H9 (cell line): ENCODE data around the gene IGFBP5. TPM values are rescaled to one million over a fixed set of nuclear protein-coding genes. Genes with fewer than 3 reads are reported as not detected.

ENCODE experiments used
- DNase-seq: peaks from one replicate; pipeline ENCODE4 v3.0.0-alpha.2; 2017
- H2AFZ ChIP-seq: one replicate; pipeline ENCODE4 v1.6.1; 2013; ENCODE audit warnings: mild to moderate bottlenecking, low read length, control low read depth, moderate library complexity
- H2AK5ac ChIP-seq: 2 replicates; pipeline ENCODE4 v1.6.1; 2013; ENCODE audit warnings: low read length, control low read depth, mixed read lengths; ENCODE audit not compliant: insufficient read length
- H2BK120ac ChIP-seq: one replicate; pipeline ENCODE4 v1.6.1; 2013; ENCODE audit warnings: low read depth, mild to moderate bottlenecking, low read length, control low read depth, inconsistent platforms; ENCODE audit not compliant: poor library complexity, severe bottlenecking
- H2BK12ac ChIP-seq: 2 replicates; pipeline ENCODE4 v1.6.1; 2013; ENCODE audit warnings: low read length, control low read depth, mixed read lengths, low read depth; ENCODE audit not compliant: insufficient read length
- H2BK15ac ChIP-seq: 2 replicates; pipeline ENCODE4 v1.6.1; 2013; ENCODE audit warnings: low read depth, low read length, control low read depth
- H2BK20ac ChIP-seq: one replicate; pipeline ENCODE4 v1.6.1; 2013; ENCODE audit warnings: low read depth, mild to moderate bottlenecking, low read length, control low read depth, inconsistent platforms; ENCODE audit not compliant: poor library complexity, severe bottlenecking
- H2BK5ac ChIP-seq: 2 replicates; pipeline ENCODE4 v1.6.1; 2013; ENCODE audit warnings: low read length, control low read depth, mixed read lengths; ENCODE audit not compliant: insufficient read length
- H3K14ac ChIP-seq: 2 replicates; pipeline ENCODE4 v1.6.1; 2013; ENCODE audit warnings: low read length, control low read depth; ENCODE audit not compliant: insufficient read depth
- H3K18ac ChIP-seq: 2 replicates; pipeline ENCODE4 v1.6.1; 2013; ENCODE audit warnings: low read depth, mild to moderate bottlenecking, mixed read lengths, low read length, control low read depth; ENCODE audit not compliant: insufficient read length
- H3K23ac ChIP-seq: 2 replicates; pipeline ENCODE4 v1.6.1; 2013; ENCODE audit warnings: low read length, control low read depth, mixed read lengths, low read depth; ENCODE audit not compliant: insufficient read length
- H3K23me2 ChIP-seq: 2 replicates; pipeline ENCODE4 v1.6.1; 2013; ENCODE audit warnings: low read depth, mild to moderate bottlenecking, mixed read lengths, low read length, control low read depth; ENCODE audit not compliant: insufficient read length, poor library complexity, severe bottlenecking
- H3K27ac ChIP-seq: 2 replicates; pipeline ENCODE4 v1.5.1; 2013; ENCODE audit warnings: low read length, control low read depth, mixed read lengths, low read depth; ENCODE audit not compliant: insufficient read length
- H3K27me3 ChIP-seq: 2 replicates; pipeline ENCODE4 v1.6.1; 2013; ENCODE audit warnings: low read length, control low read depth, inconsistent platforms; ENCODE audit not compliant: insufficient read depth
- H3K4ac ChIP-seq: 2 replicates; pipeline ENCODE4 v1.6.1; 2013; ENCODE audit warnings: low read depth, mild to moderate bottlenecking, control low read depth, inconsistent platforms, low read length, moderate library complexity
- H3K4me1 ChIP-seq: 2 replicates; pipeline ENCODE4 v1.6.1; 2013; ENCODE audit warnings: low read length, control low read depth, inconsistent platforms; ENCODE audit not compliant: insufficient read depth
- H3K4me2 ChIP-seq: 2 replicates; pipeline ENCODE4 v1.6.1; 2013; ENCODE audit warnings: low read length, control low read depth, mixed read lengths; ENCODE audit not compliant: insufficient read length, insufficient read depth
- H3K56ac ChIP-seq: 2 replicates; pipeline ENCODE4 v1.6.1; 2013; ENCODE audit warnings: low read depth, mild to moderate bottlenecking, mixed read lengths, low read length, control low read depth; ENCODE audit not compliant: insufficient read length
- H3K79me1 ChIP-seq: 2 replicates; pipeline ENCODE4 v1.6.1; 2013; ENCODE audit warnings: low read depth, mild to moderate bottlenecking, moderate library complexity, low read length, control low read depth, inconsistent platforms; ENCODE audit not compliant: insufficient read depth, poor library complexity, severe bottlenecking
- H3K79me2 ChIP-seq: 2 replicates; pipeline ENCODE4 v1.6.1; 2013; ENCODE audit warnings: low read length, control low read depth, inconsistent platforms; ENCODE audit not compliant: insufficient read depth
- H3K9ac ChIP-seq: 2 replicates; pipeline ENCODE4 v1.6.1; 2013; ENCODE audit warnings: low read length, control low read depth, mixed read lengths; ENCODE audit not compliant: insufficient read length; ENCODE audit errors: extremely low read depth
- H3K9me3 ChIP-seq: one replicate; pipeline ENCODE4 v1.6.1; 2013; ENCODE audit warnings: low read depth, low read length, inconsistent platforms; ENCODE audit not compliant: control insufficient read depth
- H3T11ph ChIP-seq: one replicate; pipeline ENCODE4 v1.6.1; 2013; ENCODE audit warnings: mild to moderate bottlenecking, low read length, control low read depth, inconsistent platforms
- H4K20me1 ChIP-seq: one replicate; pipeline ENCODE4 v1.6.1; 2013; ENCODE audit not compliant: control insufficient read depth, insufficient read length, insufficient read depth
- H4K5ac ChIP-seq: 2 replicates; pipeline ENCODE4 v1.6.1; 2013; ENCODE audit warnings: low read depth, mild to moderate bottlenecking, mixed read lengths, low read length, control low read depth; ENCODE audit not compliant: insufficient read length
- H4K8ac ChIP-seq: replicated peaks from 2 replicates; pipeline ENCODE4 v1.6.1; 2013; ENCODE audit warnings: low read length, control low read depth, mixed read lengths, low read depth; ENCODE audit not compliant: insufficient read length
- H4K91ac ChIP-seq: 2 replicates; pipeline ENCODE4 v1.6.1; 2013; ENCODE audit warnings: low read depth, mild to moderate bottlenecking, moderate library complexity, mixed read lengths, low read length, control low read depth; ENCODE audit not compliant: insufficient read length
- H3K27ac Mint-ChIP-seq, 3 experiments: 2 replicates in 2 of 3; 3 replicates in 1 of 3; pipeline ENCODE4 v1.8.0; 2020 to 2021; ENCODE audit warnings: mixed read lengths in 3 of 3, mild to moderate bottlenecking in 1 of 3, moderate library complexity in 1 of 3
- H3K27me3 Mint-ChIP-seq: 2 replicates; pipeline ENCODE4 v1.8.0; 2021; ENCODE audit warnings: low read depth, mild to moderate bottlenecking, moderate library complexity, mixed read lengths
- H3K36me3 Mint-ChIP-seq, 3 experiments: 2 replicates in 2 of 3; 3 replicates in 1 of 3; pipeline ENCODE4 v1.8.0; 2020 to 2021; ENCODE audit warnings: low read depth in 3 of 3, mixed read lengths in 3 of 3; ENCODE audit not compliant: insufficient read depth in 1 of 3
- H3K4me1 Mint-ChIP-seq, 2 experiments: 2 replicates each; pipeline ENCODE4 v1.8.0; 2020; ENCODE audit warnings: mixed read lengths in 2 of 2
- H3K4me3 Mint-ChIP-seq, 2 experiments: 2 replicates in 1 of 2; 3 replicates in 1 of 2; pipeline ENCODE4 v1.8.0; 2020 to 2021; ENCODE audit warnings: mild to moderate bottlenecking in 2 of 2, mixed read lengths in 2 of 2, moderate library complexity in 1 of 2
- H3K9me3 Mint-ChIP-seq, 2 experiments: 2 replicates in 1 of 2; 3 replicates in 1 of 2; pipeline ENCODE4 v1.8.0; 2020; ENCODE audit warnings: mild to moderate bottlenecking in 2 of 2, mixed read lengths in 2 of 2, moderate library complexity in 1 of 2
- CTCF ChIP-seq: fragments of 200-600 bp; sonication (generic); conservative IDR thresholded peaks from 3 replicates; pipeline ENCODE4 v1.8.0; 2021; ENCODE audit warnings: antibody characterized with exemption, mild to moderate bottlenecking
- WGBS: extraction: QIAGEN DNeasy Blood & Tissue Kit; methylation state at CpG from one replicate; pipeline ENCODE4 v1.1.7; 2013; ENCODE audit warnings: missing lambda C conversion rate, low lambda C conversion rate, mixed read lengths; ENCODE audit not compliant: insufficient read length; ENCODE audit errors: extremely low coverage; 5-methylcytosine and 5-hydroxymethylcytosine counted together
- total RNA-seq: library from RNA; stranded (reverse); gene quantifications from 2 replicates; pipeline ENCODE4 v1.2.1, GENCODE V29; 2021

IGFBP5 gene
- total RNA-seq, 1 experiment from 2014 or later: 0.90 TPM

- Histone ChIP-seq H3K79me1 (no peaks in the 10 kb centered on the region), H2BK120ac (no peak overlapping the region), H3K23ac (no peak overlapping the region), H3K9ac (no peak overlapping the region), H3K56ac (no peak overlapping the region), H2BK20ac (no peak overlapping the region), H4K8ac (no peak overlapping the region), H3K4me2 (no peak overlapping the region), H3K27me3 (no peaks in the 10 kb centered on the region), H3K27ac (no peak overlapping the region), H3K23me2 (no peaks in the 10 kb centered on the region), H4K20me1 (no peaks in the 10 kb centered on the region), H3K14ac (no peak overlapping the region), H3K4ac (no peak overlapping the region), H3K79me2 (no peaks in the 10 kb centered on the region), H2BK12ac (no peak overlapping the region), H3K9me3 (no peaks in the 10 kb centered on the region), H3T11ph (no peak overlapping the region), H4K91ac (no peak overlapping the region), H4K5ac (no peak overlapping the region), H3K4me1 (peaks cover 5% of the 10 kb centered on the region; the same call in 1 of the 2 replicates), H2BK15ac (no peak overlapping the region), H2AFZ (no peak overlapping the region), H2AK5ac (no peak overlapping the region), H3K18ac (no peak overlapping the region), H2BK5ac (no peak overlapping the region)
- DNase-seq: no peak
- WGBS: no CpG with 5 or more reads among the region's 12 CpGs
- no peaks in the 10 kb centered on the region for H3K36me3 Mint-ChIP-seq
- H3K27me3 Mint-ChIP-seq: peaks cover 8% of the 10 kb centered on the region
- H3K4me1 Mint-ChIP-seq: peaks cover 17 to 23% of the 10 kb centered on the region in 2 experiments
- no peak for TF ChIP-seq CTCF
- H3K27ac Mint-ChIP-seq: no peak overlapping the region
- H3K4me3 Mint-ChIP-seq: no peak overlapping the region
- no peaks in the 10 kb centered on the region for H3K9me3 Mint-ChIP-seq
Measured at GRCh38 chr2:216678098-216678465, 17.3 kb downstream of the IGFBP5 start.
